Peyer's patch (tissue), 4 donors: Measurements from ENCODE around the gene PPM1M. TPM values are rescaled to one million over a fixed set of nuclear protein-coding genes. Genes with fewer than 3 reads are reported as not detected.
"Not testable (repeated sequence)": the region's sequence is repeated elsewhere in the genome, so short reads cannot be mapped to it uniquely, and the experiment has no call there.

Experiments used
- DNase-seq, 3 donors: peaks; one replicate each; pipeline ENCODE4 v3.0.0-alpha.2; 2017 to 2019
- H3K27ac ChIP-seq, 4 donors: fragments of 200-600 bp; sonication (generic); one replicate each; pipeline ENCODE4 v1.5.1; 2016 to 2019
- H3K27me3 ChIP-seq, 2 donors: fragments of 200-600 bp; sonication (generic); one replicate each; pipeline ENCODE4 v1.5.1; 2019
- H3K36me3 ChIP-seq, 3 donors: fragments of 200-600 bp; sonication (generic); one replicate each; pipeline ENCODE4 v1.5.1; 2016 to 2019
- H3K4me1 ChIP-seq, 4 donors: fragments of 200-600 bp; sonication (generic); one replicate each; pipeline ENCODE4 v1.5.1; 2016 to 2019
- H3K4me3 ChIP-seq, 4 donors: fragments of 200-600 bp; sonication (generic); 1 replicate in 3 of 4; 2 replicates in 1 of 4; pipeline ENCODE4 v1.5.1; 2016 to 2019; ENCODE audit warnings: mild to moderate bottlenecking in 1 of 4
- H3K9me3 ChIP-seq, 4 donors: fragments of 200-600 bp; sonication (generic); one replicate each; pipeline ENCODE4 v1.5.1; 2016 to 2019; ENCODE audit warnings: mild to moderate bottlenecking in 1 of 4
- CTCF ChIP-seq, 6 experiments: fragments of 450-650 bp in 4 of 6; fragments of 200-600 bp in 2 of 6; sonication (generic) in 1 of 6; IDR thresholded peaks; one replicate each; pipeline ENCODE4 v1.5.1; 2017 to 2019; ENCODE audit warnings: antibody characterized with exemption in 6 of 6, mild to moderate bottlenecking in 3 of 6, moderate library complexity in 1 of 6
- POLR2A ChIP-seq, 2 donors: fragments of 450-650 bp; IDR thresholded peaks; one replicate each; pipeline ENCODE4 v1.5.1; 2017; ENCODE audit warnings: antibody characterized with exemption in 2 of 2, mild to moderate bottlenecking in 2 of 2, moderate library complexity in 2 of 2
- total RNA-seq, 4 donors: library from RNA; depleted of rRNA; stranded (reverse); fragments of >200 nt; gene quantifications; one replicate each; pipeline ENCODE4 v1.1.0, GENCODE V29; 2016

The PPM1M gene
- total RNA-seq, 4 donors from 2014 or later = 4.0 to 32.2 (median 6.7) TPM

GRCh38 chr3:52281981-52282801, 36.6 kb downstream of the PPM1M start:
- DNase-seq = peak in 2 of 3 donors; percentile 49 to 70
- TF ChIP-seq CTCF (IDR thresholded peaks at IDR 0.05) (no peak), POLR2A (IDR thresholded peaks at IDR 0.05) (no peak)
- no peaks in the 10 kb centered on the region for H3K9me3 ChIP-seq
- peaks cover 0 to 32% (median 9%) of the 10 kb centered on the region in 4 donors for H3K4me1 ChIP-seq
- peak overlapping the region; percentile 47 to 72 (median 55) for H3K27ac ChIP-seq
- no peaks in the 10 kb centered on the region for H3K36me3 ChIP-seq
- H3K27me3 ChIP-seq = no peaks in the 10 kb centered on the region
- no peak overlapping the region for H3K4me3 ChIP-seq

DNA sequence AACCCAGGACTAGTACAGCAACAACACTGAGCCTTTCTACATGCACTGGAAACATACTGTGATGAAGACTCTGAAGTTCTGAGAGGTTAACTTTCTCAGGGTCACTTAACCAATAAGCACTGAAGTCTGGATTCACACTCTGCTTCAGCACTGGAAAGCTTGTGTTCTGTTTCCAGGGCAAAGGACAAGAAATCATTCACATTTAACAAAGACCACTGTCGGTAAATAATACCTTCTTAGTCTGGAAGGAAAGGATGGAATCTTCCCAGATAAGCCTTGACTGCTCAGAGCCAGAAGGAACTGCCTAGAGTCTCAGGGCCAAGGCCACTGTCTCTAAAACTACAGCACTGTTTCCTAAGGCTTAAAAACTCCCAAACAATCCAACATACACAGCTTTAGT, 37.7 kb downstream of the PPM1M start:
- Histone ChIP-seq H3K27ac (peak overlapping the region; percentile 40 to 59 (median 55)), H3K4me1 (peaks cover 0 to 31% (median 9%) of the 10 kb centered on the region in 4 donors), H3K36me3 (no peaks in the 10 kb centered on the region), H3K4me3 (no peak overlapping the region), H3K27me3 (no peaks in the 10 kb centered on the region), H3K9me3 (no peaks in the 10 kb centered on the region)
- TF ChIP-seq CTCF (IDR thresholded peaks at IDR 0.05) (no peak), POLR2A (IDR thresholded peaks at IDR 0.05) (no peak)
- no peak for DNase-seq

DNA sequence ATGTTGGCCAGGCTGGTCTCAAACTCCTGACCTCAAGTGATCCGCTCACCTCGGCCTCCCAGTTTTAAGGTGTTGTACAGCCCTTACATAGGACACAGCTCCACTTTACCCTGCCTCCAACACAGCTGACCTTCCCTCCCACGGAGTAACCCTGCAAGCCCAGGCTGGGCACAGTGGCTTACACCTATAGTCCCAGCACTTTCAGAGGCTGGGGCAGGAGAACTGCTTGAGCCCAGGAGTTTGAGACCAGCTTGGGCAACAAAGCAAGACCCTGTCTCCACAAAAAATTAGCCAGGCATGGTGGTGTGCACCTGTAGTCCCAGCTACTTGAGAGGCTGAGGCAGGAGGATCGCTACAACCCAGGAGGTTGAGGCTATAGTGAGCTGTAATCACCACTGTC, 38.5 kb downstream of the PPM1M start:
- peak in 1 of 3 donors; percentile 39 for DNase-seq
- Histone ChIP-seq H3K27ac (peak overlapping the region in 1 of 4 donors; percentile 6), H3K4me1 (peaks cover 0 to 37% (median 8%) of the 10 kb centered on the region in 4 donors)

GRCh38 chr3:52286777-52287110, 41.2 kb downstream of the PPM1M start:
- Histone ChIP-seq H3K9me3 (no peaks in the 10 kb centered on the region), H3K4me1 (peaks cover 2 to 48% (median 4%) of the 10 kb centered on the region in 4 donors), H3K27me3 (no peaks in the 10 kb centered on the region), H3K4me3 (peak overlapping the region in 3 of 4 donors; percentile 58 to 78 (median 70)), H3K36me3 (no peaks in the 10 kb centered on the region), H3K27ac (peak overlapping the region; percentile 95 to 100 (median 99))
- peak in 1 of 3 donors; percentile 42 for DNase-seq
- TF ChIP-seq POLR2A (IDR thresholded peaks at IDR 0.05) (no peak), CTCF (IDR thresholded peaks at IDR 0.05) (no peak)

More for the DNA sequence above, 38.5 kb downstream of the PPM1M start:
- not testable (repeated sequence) for H3K4me3 ChIP-seq, H3K9me3 ChIP-seq, H3K27me3 ChIP-seq, H3K36me3 ChIP-seq

DNA sequence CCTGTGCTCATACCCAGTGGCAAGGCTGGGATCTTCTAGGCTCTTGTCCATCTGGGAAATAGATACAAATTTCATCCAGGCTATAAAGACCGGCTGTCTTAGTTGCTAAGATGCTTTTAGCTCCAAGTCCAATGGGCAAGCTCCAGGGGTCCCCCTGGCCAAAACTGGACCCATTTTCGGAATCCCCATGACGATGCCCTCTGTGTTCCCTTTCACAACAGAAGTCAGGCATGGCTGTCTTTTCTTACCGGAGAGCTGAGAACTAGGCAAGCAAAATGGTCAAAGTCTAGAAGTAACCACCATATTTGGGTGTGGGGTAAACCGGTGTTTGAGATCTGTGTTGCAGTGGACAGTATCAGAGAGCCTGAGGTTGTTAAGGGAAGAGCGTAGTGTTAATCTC, 43.1 kb downstream of the PPM1M start:
- no peaks in the 10 kb centered on the region for H3K9me3 ChIP-seq
- H3K27me3 ChIP-seq = no peaks in the 10 kb centered on the region
- DNase-seq = peak in 2 of 3 donors; percentile 36 to 39
- peak overlapping the region; percentile 95 to 100 (median 99) for H3K27ac ChIP-seq
- H3K4me1 ChIP-seq = peaks cover 2 to 49% (median 3%) of the 10 kb centered on the region in 4 donors
- H3K4me3 ChIP-seq = peak overlapping the region in 2 of 4 donors; percentile 58 to 70
- H3K36me3 ChIP-seq = peaks cover 0 to 19% (median 0%) of the 10 kb centered on the region in 3 donors
- TF ChIP-seq CTCF (IDR thresholded peaks at IDR 0.05) (no peak), POLR2A (IDR thresholded peaks at IDR 0.05) (no peak)

DNA sequence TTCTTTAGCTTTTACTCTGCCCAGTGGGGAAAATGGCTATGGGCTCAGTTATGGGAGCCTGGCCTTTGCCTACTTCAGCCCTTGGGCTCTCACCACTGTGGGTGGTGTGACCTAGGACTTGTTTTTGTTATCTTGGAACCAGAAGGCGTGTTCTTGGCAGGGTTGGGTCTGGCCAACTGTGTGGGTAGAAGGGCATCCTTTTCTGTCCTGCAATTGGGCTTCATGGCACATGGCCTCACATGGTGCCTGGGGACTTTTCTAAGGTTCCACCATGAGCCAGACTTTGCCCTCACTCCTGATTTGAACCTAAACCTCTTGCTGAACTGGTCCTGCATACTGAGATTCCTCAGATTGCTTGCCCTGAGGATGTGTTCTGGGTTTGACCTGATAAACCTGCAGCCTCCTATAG, 43.8 kb downstream of the PPM1M start:
- Histone ChIP-seq H3K27ac (peak overlapping the region in 3 of 4 donors; percentile 95 to 100 (median 99)), H3K9me3 (no peaks in the 10 kb centered on the region), H3K4me1 (peaks cover 2 to 49% (median 3%) of the 10 kb centered on the region in 4 donors), H3K4me3 (peak overlapping the region in 1 of 4 donors; percentile 64), H3K36me3 (peaks cover 0 to 26% (median 0%) of the 10 kb centered on the region in 3 donors), H3K27me3 (no peaks in the 10 kb centered on the region)
- DNase-seq = peak in 2 of 3 donors; percentile 66 to 68
- TF ChIP-seq POLR2A (IDR thresholded peaks at IDR 0.05) (peak in 1 of 2 donors; percentile 49), CTCF (IDR thresholded peaks at IDR 0.05) (no peak)
